Measurements from ENCODE around the gene NIPA2. TPM values are rescaled to one million over a fixed set of nuclear protein-coding genes. Genes with fewer than 3 reads are reported as not detected.

The NIPA2 gene
- total RNA-seq, 1 experiment from 2014 or later, result 77.9 TPM

GRCh38 chr15:22866079-22866478 is 27.6 kb downstream of the NIPA2 start:
- DNase-seq, result no peak
- no peak overlapping the region for H3K27ac Mint-ChIP-seq

More at GRCh38 chr15:22866079-22866478, 27.6 kb downstream of the NIPA2 start:
- no peak overlapping the region for H2AFZ ChIP-seq (ENCODE audit: low read length)
- no peak overlapping the region for H2AK5ac ChIP-seq (ENCODE audit: insufficient read length, low read length)
- no CpG with 5 or more reads among the region's 7 CpGs for WGBS (ENCODE audit: extremely low coverage, insufficient read length, low lambda C conversion rate)
- H3K23ac ChIP-seq (ENCODE audit: insufficient read length, low read depth, low read length), result no peak overlapping the region
- no peak overlapping the region for H4K91ac ChIP-seq (ENCODE audit: insufficient read length, low read depth, low read length)
- H3K23me2 ChIP-seq (ENCODE audit: insufficient read length, low read depth, low read length, poor library complexity, severe bottlenecking), result no peaks in the 10 kb centered on the region
- peaks cover 6% of the 10 kb centered on the region for H3K79me1 ChIP-seq (ENCODE audit: insufficient read depth, low read depth, low read length, poor library complexity, severe bottlenecking)
- no peaks in the 10 kb centered on the region for H4K20me1 ChIP-seq (ENCODE audit: control insufficient read depth, insufficient read depth, insufficient read length)
- no peak overlapping the region for H3K4me2 ChIP-seq (ENCODE audit: insufficient read depth, insufficient read length, low read length)
- H3K79me2 ChIP-seq (ENCODE audit: insufficient read depth, low read length), result peaks cover 2% of the 10 kb centered on the region; the same call in 1 of the 2 replicates
- Mint-ChIP-seq H3K36me3 (ENCODE audit: insufficient read depth in 1 of 3, low read depth in 3 of 3) (peaks cover 53 to 94% (median 78%) of the 10 kb centered on the region in 3 experiments), H3K4me3 (no peak overlapping the region), H3K9me3 (no peaks in the 10 kb centered on the region), H3K4me1 (peaks cover 9 to 14% of the 10 kb centered on the region in 2 experiments; a peak in 2 of 4 replicates), H3K27me3 (ENCODE audit: low read depth) (no peaks in the 10 kb centered on the region)
- H3K4me1 ChIP-seq (ENCODE audit: insufficient read depth, low read length), result no peaks in the 10 kb centered on the region; the same call in 1 of the 2 replicates
- no peak overlapping the region for H2BK15ac ChIP-seq (ENCODE audit: low read depth, low read length)
- H2BK5ac ChIP-seq (ENCODE audit: insufficient read length, low read length), result no peak overlapping the region
- TF ChIP-seq CTCF (conservative IDR thresholded peaks at IDR 0.05), result no peak
- H3K4ac ChIP-seq (ENCODE audit: low read depth, low read length), result no peak overlapping the region
- no peaks in the 10 kb centered on the region for H3K27me3 ChIP-seq (ENCODE audit: insufficient read depth, low read length)
- no peak overlapping the region for H3K14ac ChIP-seq (ENCODE audit: insufficient read depth, low read length)
- no peak overlapping the region for H2BK20ac ChIP-seq (ENCODE audit: low read depth, low read length, poor library complexity, severe bottlenecking)
- H2BK12ac ChIP-seq (ENCODE audit: insufficient read length, low read depth, low read length), result no peak overlapping the region
- H3K9me3 ChIP-seq (ENCODE audit: control insufficient read depth, low read depth, low read length), result no peaks in the 10 kb centered on the region
- H2BK120ac ChIP-seq (ENCODE audit: low read depth, low read length, poor library complexity, severe bottlenecking), result no peak overlapping the region
- no peak overlapping the region for H3K9ac ChIP-seq (ENCODE audit: extremely low read depth, insufficient read length, low read length)
- no peak overlapping the region for H3K18ac ChIP-seq (ENCODE audit: insufficient read length, low read depth, low read length)
- no peak overlapping the region for H3T11ph ChIP-seq (ENCODE audit: low read length)
- no peak overlapping the region for H3K56ac ChIP-seq (ENCODE audit: insufficient read length, low read depth, low read length)
- H4K5ac ChIP-seq (ENCODE audit: insufficient read length, low read depth, low read length), result no peak overlapping the region
- H3K27ac ChIP-seq (ENCODE audit: insufficient read length, low read depth, low read length), result no peak overlapping the region
- no peak overlapping the region for H4K8ac ChIP-seq (replicated peaks; ENCODE audit: insufficient read length, low read depth, low read length)

Measured in H9 (cell line).